Measurements from ENCODE around the gene GPR137. TPM values are rescaled to one million over a fixed set of nuclear protein-coding genes. Genes with fewer than 3 reads are reported as not detected.

The GPR137 gene
- total RNA-seq, 1 donor from 2014 or later = 41.5 TPM

DNA sequence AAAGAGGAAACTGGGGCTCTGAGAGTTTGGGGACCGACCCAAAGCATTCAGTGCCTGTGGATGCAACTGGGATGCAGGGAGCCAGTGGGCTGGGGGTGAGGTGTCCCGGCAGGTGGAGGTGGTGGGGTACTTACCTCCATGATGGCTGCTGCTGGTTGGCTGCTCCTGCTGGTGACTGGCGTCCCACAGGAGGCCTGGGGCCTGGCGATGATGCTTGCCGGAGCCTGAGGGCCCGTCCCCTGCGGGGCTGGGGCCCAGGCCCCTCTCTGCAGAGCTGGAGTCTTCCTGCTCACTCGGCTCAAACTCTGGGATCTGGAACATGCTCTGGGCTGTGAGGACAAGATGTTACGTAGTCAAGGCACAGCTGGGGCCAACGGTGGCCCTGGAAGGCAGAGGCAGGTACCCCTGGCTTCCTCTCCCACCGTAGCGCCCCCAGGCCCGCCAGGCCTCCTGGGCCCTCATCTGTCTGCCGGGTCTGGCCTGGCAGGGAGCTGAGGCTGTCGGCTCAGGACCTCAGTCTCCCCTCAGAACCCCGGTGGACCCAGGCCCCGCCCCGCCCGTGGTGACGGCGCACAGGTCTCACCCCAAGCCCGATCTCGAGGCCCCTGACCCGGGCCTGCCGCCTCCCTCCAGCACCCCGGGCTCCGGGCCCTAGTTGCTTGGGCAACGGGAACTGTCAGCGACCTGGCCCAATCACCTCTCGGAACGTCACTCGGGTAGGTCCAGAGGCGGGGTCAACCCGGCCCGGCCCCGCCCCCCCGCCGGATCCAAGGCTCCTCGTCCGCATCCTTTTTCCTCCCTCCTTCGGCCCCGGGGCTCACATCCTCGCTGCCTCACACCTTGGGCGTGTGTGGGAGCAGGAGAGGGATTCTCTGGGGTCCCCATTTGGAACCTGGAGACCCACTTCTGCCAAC lies 1.3 kb upstream of the GPR137 start, which contains the start of gene BAD:
Gene BAD (minus strand): TSS at position 618 of the 914 bp plus-strand sequence. CDS start 297 bp downstream, at position 321.
- DNase-seq (ENCODE audit: extremely low read depth, low read depth, low spot score) = no peak

DNA sequence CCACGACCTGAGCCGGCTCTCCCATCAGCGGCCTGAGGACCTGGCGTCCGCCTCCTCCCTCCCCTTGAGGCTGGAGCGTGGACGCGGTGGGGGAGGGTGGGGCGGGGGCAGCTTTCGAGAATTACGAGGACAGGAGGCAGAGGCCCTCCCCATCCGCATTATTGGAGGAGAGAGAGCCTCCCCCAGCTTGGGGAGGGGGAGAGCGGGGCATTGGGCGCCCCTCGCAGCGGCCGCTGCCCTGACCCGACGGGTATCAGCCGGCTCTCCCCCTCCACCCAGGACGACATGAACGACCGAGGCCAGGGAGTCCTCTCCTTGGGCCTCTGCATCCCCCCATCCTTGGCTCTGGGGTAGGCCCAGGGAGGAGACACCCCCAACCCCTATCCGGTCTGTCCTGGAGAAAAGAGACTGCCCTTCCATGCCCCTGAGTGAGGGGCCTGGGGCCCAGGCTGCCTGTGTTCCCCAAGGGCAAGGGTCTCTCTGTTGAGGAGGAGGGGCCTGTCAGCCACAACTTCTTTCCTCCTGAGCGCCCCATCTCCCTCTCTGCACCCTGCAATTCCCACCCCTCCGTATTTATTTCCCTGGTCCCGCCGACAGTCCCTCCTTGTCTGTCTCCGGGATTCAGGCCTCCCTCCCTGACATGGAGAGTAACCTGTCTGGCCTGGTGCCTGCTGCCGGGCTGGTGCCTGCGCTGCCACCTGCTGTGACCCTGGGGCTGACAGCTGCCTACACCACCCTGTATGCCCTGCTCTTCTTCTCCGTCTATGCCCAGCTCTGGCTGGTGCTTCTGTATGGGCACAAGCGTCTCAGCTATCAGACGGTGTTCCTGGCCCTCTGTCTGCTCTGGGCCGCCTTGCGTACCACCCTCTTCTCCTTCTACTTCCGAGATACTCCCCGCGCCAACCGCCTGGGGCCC lies 495 bp downstream of the GPR137 start:
- DNase-seq (ENCODE audit: extremely low read depth, low read depth, low spot score) = no peak

- no peak for DNase-seq (ENCODE audit: extremely low read depth, low read depth, low spot score)
Observed at GRCh38 chr11:64286801-64287159, 1.1 kb downstream of the GPR137 start.

DNA sequence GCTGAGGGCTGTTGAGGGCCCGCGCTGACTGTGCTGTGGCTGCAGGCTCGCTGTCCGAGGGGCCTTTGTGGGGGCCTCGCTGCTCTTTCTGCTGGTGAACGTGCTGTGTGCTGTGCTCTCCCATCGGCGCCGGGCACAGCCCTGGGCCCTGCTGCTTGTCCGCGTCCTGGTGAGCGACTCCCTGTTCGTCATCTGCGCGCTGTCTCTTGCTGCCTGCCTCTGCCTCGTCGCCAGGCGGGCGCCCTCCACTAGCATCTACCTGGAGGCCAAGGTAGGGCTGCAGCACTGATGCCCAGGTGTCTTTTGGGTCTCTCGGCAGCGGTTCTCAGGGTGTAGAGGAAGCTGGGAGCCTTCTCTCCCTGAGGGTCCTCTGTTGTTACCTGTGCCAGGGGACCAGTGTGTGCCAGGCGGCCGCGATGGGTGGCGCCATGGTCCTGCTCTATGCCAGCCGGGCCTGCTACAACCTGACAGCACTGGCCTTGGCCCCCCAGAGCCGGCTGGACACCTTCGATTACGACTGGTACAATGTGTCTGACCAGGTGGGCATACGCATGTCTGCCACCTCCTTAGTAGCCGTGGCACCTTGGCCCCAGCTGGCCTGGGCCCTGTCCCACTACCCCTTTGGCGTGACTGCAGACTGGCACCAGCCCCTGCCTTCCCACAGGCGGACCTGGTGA lies 2.2 kb downstream of the GPR137 start:
- no peak for DNase-seq (ENCODE audit: extremely low read depth, low read depth, low spot score)

DNA sequence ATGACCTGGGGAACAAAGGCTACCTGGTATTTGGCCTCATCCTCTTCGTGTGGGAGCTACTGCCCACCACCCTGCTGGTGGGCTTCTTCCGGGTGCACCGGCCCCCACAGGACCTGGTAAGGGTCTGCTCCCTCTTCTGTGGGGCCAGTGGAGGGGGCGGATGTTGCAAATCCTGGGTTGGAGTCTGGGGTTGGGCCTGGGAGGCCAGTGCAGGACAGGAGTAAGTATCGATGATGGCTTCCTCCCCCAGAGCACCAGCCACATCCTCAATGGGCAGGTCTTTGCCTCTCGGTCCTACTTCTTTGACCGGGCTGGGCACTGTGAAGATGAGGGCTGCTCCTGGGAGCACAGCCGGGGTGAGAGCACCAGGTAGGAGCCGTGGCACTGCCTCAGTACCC lies 2.7 kb downstream of the GPR137 start:
- DNase-seq (ENCODE audit: extremely low read depth, low read depth, low spot score) = no peak

DNA sequence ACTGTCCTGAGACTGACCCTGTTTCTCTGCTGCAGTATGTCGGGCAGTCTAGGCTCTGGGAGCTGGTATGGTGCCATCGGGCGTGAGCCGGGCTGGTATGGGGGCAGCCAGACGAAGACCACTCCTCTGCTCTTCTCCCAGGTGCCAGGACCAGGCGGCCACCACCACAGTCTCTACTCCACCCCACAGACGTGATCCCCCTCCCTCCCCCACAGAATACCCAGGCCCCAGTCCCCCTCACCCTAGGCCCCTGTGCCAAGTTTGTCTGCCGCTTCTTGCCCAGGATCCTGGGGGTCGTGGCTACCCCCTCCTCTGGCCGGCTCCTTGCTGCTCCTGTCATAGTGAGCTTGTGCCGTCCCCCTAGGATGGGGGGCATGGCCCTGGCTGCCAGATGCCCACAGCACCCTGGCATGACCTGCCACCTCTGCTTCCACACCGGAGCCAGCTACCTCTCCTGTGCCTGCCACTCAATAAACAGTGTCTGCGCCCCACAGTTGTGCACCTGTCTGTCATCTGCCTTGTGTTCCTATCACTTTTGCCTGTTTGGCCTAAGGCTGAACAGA lies 3.4 kb downstream of the GPR137 start:
- no peak for DNase-seq (ENCODE audit: extremely low read depth, low read depth, low spot score)

GRCh38 chr11:64290352-64291261 lies 5.0 kb downstream of the GPR137 start:
- DNase-seq (ENCODE audit: extremely low read depth, low read depth, low spot score) = no peak

- no peak for DNase-seq (ENCODE audit: extremely low read depth, low read depth, low spot score)
Observed at GRCh38 chr11:64291262-64291751, 5.7 kb downstream of the GPR137 start, which contains the start of gene KCNK4. TSS of gene KCNK4 (plus strand) at chr11:64291302. CDS start at chr11:64293019, 1,717 bp downstream.

DNA sequence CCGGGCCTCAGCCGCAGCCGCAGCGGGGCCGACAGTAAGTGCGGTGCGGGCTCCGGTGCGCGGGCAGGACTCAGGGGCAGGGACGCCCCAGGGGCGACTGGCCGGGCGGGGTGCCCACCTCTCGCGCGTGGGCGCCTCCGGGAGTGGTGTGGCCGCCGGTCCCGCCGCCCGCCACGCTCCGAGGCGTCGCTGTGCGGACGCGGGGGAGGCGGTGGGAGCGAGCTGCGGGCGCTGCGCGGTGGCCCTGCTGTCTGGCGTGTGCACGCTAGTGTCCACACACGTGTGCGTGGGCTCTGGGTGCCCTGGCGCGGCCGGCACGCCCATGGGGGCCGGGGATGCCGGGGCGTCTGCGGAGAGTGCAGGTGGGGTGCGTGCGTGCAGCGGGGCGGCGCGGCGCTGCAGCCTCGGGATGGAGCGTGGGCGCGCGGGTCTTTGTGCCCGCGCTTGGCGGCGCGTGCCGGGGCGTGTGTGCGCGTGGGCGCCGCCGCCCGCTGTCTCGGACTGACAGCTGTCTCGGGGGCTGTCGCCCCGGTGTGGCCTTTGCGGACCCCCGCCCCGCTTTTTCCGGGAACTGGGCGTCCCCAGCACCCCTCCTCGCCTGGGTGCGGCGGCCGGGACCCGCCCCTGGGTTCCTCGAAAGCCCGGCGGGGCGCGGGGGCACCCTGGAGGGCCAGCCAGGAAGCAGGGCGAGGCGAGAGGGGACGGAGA lies 6.3 kb downstream of the GPR137 start:
- DNase-seq (ENCODE audit: extremely low read depth, low read depth, low spot score) = no peak

- DNase-seq (ENCODE audit: extremely low read depth, low read depth, low spot score) = no peak
Observed at GRCh38 chr11:64292460-64293254, 7.0 kb downstream of the GPR137 start.

DNA sequence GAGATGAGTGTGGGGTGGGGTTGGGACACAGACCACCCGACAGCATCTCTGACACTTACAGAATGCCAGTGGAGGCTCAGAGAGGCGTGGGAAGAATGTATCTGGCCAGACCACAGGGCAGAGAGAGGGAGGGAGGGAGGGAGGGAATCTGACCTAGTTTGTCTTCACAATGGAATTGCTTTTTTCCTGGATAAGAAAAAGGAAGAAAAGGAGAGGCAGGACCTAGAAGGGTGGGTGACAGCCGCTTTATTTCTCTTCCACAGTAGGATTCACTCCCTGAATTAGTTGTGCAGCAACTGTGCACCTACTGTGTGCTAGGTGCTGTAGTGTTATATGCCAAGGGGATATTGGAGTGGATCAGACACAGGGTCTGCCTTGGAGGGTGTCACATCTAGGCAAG lies 9.1 kb downstream of the GPR137 start:
- DNase-seq (ENCODE audit: extremely low read depth, low read depth, low spot score) = no peak

DNA sequence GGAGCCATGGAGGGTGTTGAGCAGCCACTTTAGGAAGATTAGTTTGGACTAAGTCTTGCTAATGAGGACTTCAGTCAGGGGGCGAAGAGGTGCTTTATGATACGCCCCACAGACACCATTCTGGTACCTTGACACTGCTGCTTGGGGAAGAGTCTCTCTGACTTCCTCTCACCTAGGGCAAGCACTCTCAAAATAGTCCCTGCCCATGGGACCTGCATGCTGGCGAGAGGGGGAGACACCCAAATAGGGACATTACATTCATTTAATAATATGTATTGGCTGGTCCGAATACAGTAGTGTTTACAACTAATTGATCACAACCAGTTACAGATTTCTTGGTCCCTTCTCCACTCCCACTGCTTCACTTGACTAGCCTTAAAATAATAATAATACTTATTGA lies 10.1 kb downstream of the GPR137 start:
- no peak for DNase-seq (ENCODE audit: extremely low read depth, low read depth, low spot score)

DNA sequence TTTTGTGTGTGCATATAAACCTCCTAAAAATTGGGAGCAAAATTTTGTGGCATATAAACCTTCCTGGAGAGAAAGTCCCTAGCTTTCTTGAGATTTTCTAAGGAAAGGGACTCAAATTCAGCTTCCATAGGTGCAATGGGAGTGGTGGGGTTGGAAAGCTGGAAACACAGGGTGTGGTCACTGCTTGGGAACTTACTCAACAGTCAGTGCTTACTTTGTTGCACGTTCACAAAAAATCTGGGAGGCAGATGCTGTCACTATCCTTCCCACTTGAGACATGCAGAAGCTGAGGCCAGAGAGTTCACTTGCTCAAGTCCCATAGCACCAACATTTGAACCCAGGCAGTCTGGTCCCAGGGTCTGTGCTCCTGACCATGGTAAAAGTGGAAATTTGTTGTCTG lies 10.6 kb downstream of the GPR137 start:
- no peak for DNase-seq (ENCODE audit: extremely low read depth, low read depth, low spot score)

GRCh38 chr11:64296830-64297698 lies 11.4 kb downstream of the GPR137 start:
- no peak for DNase-seq (ENCODE audit: extremely low read depth, low read depth, low spot score)

GRCh38 chr11:64297699-64298358 lies 12.2 kb downstream of the GPR137 start:
- DNase-seq (ENCODE audit: extremely low read depth, low read depth, low spot score) = no peak

Measured in glomerular endothelial cell (primary cell).